Measurements from ENCODE around the gene RRM2.

The RRM2 gene

GRCh38 chr2:10075571-10076209 is 46.8 kb upstream of the RRM2 start:
- Histone ChIP-seq H3K4me1 (ENCODE audit: control insufficient read depth, insufficient read depth, low read length) (0 out of 2 replicates have a peak, but pooled peaks cover 2% of the 10 kb centered on the region), H3K9me3 (ENCODE audit: control insufficient read depth, insufficient read depth, low read depth, low read length) (no peaks in the 10 kb centered on the region), H3K4me3 (ENCODE audit: low read depth, low read length) (no peak overlapping the region), H3K36me3 (ENCODE audit: control insufficient read depth in 2 of 2, insufficient read depth in 1 of 2, low read length in 2 of 2) (no peaks in the 10 kb centered on the region; a peak in 1 of 3 replicates), H3K27ac (ENCODE audit: extremely low read depth, low read depth, low read length) (no peak overlapping the region)
- TF ChIP-seq GLIS1 (tag by site-specific recombination; IDR thresholded peaks at IDR 0.05) = no peak
- no peak for TF ChIP-seq ZBTB49 (tag by site-specific recombination; IDR thresholded peaks at IDR 0.05; ENCODE audit: low read depth)
- TF ChIP-seq ZBTB44 (tag by site-specific recombination; IDR thresholded peaks at IDR 0.05) = no peak
- TF ChIP-seq ZNF791 (tag by site-specific recombination; IDR thresholded peaks at IDR 0.05) = no peak
- TF ChIP-seq ZSCAN5A (tag by site-specific recombination; IDR thresholded peaks at IDR 0.05) = no peak
- no peak for TF ChIP-seq KLF7 (tag by site-specific recombination; IDR thresholded peaks at IDR 0.05; ENCODE audit: borderline replicate concordance)
- TF ChIP-seq ZNF223 (tag by site-specific recombination; IDR thresholded peaks at IDR 0.05) = no peak
- TF ChIP-seq ZNF670 (tag by site-specific recombination; IDR thresholded peaks at IDR 0.05; ENCODE audit: low read depth) = no peak
- TF ChIP-seq ZNF24 (tag by site-specific recombination; IDR thresholded peaks at IDR 0.05) = no peak
- no peak for TF ChIP-seq ZNF16 (tag by site-specific recombination; IDR thresholded peaks at IDR 0.05; ENCODE audit: low read depth)
- no peak for TF ChIP-seq ZNF148 (tag by site-specific recombination; IDR thresholded peaks at IDR 0.05; ENCODE audit: borderline replicate concordance)
- TF ChIP-seq ZNF623 (tag by site-specific recombination; IDR thresholded peaks at IDR 0.05) = no peak
- no peak for TF ChIP-seq ZNF341 (tag by site-specific recombination; IDR thresholded peaks at IDR 0.05; ENCODE audit: low read depth)
- TF ChIP-seq TRIM28 (IDR thresholded peaks at IDR 0.05; ENCODE audit: borderline replicate concordance, low read length) = no peak
- TF ChIP-seq ZNF169 (tag by site-specific recombination; IDR thresholded peaks at IDR 0.05) = no peak
- TF ChIP-seq SALL2 (tag by site-specific recombination; IDR thresholded peaks at IDR 0.05; ENCODE audit: borderline replicate concordance) = no peak
- no peak for TF ChIP-seq TSHZ1 (tag by site-specific recombination; IDR thresholded peaks at IDR 0.05; ENCODE audit: borderline replicate concordance)
- TF ChIP-seq ZNF138 (tag by site-specific recombination; IDR thresholded peaks at IDR 0.05; ENCODE audit: borderline replicate concordance) = no peak
- TF ChIP-seq ZNF112 (tag by site-specific recombination; IDR thresholded peaks at IDR 0.05) = no peak
- no peak for TF ChIP-seq ZNF610 (tag by site-specific recombination; IDR thresholded peaks at IDR 0.05; ENCODE audit: borderline replicate concordance)
- CTCF ChIA-PET = interaction anchor here (0.6 to 6.8 kb wide), 6 partner anchors 19 to 359 kb away, joined by 3 to 124 read pairs (median 5); no protein-coding TSS in a partner anchor
- POLR2A ChIA-PET = interaction anchor here (0.6 kb wide), 2 partner anchors 32 to 623 kb away, joined by 3 to 5 read pairs; no protein-coding TSS in a partner anchor

Data from HEK293 (cell line).